Central memory CD8-positive, alpha-beta T cell (primary cell): Measurements from ENCODE around the gene MAST4.
"Not testable (repeated sequence)": the region's sequence is repeated elsewhere in the genome, so short reads cannot be mapped to it uniquely, and the experiment has no call there.

Source experiments
- ATAC-seq: fragments of 150-1000 bp; cut with Tn5 transposase; replicated peaks from 2 replicates; pipeline ENCODE4 v1.10.0; 2022; ENCODE audit warnings: mild to moderate bottlenecking, moderate FRiP score, moderate number of reproducible peaks; ENCODE audit not compliant: poor library complexity, severe bottlenecking; ENCODE audit errors: extremely low read depth
- DNase-seq, 2 donors: peaks; one replicate each; pipeline ENCODE4 v3.0.0; 2021; ENCODE audit warnings: low spot score in 2 of 2
- H3K27ac Mint-ChIP-seq: one replicate; pipeline ENCODE4 v1.8.0; 2022; ENCODE audit warnings: low read depth, mild to moderate bottlenecking, moderate library complexity, mixed read lengths
- H3K27me3 Mint-ChIP-seq: one replicate; pipeline ENCODE4 v1.8.0; 2022; ENCODE audit warnings: mixed read lengths
- H3K36me3 Mint-ChIP-seq: one replicate; pipeline ENCODE4 v1.8.0; 2022; ENCODE audit warnings: mild to moderate bottlenecking, moderate library complexity, mixed read lengths; ENCODE audit not compliant: insufficient read depth
- H3K4me1 Mint-ChIP-seq: one replicate; pipeline ENCODE4 v1.8.0; 2022; ENCODE audit warnings: mixed read lengths
- H3K4me3 Mint-ChIP-seq: one replicate; pipeline ENCODE4 v1.8.0; 2022; ENCODE audit warnings: mild to moderate bottlenecking, moderate library complexity, mixed read lengths
- H3K9me3 Mint-ChIP-seq: one replicate; pipeline ENCODE4 v1.8.0; 2022; ENCODE audit warnings: mixed read lengths

The MAST4 gene

DNA sequence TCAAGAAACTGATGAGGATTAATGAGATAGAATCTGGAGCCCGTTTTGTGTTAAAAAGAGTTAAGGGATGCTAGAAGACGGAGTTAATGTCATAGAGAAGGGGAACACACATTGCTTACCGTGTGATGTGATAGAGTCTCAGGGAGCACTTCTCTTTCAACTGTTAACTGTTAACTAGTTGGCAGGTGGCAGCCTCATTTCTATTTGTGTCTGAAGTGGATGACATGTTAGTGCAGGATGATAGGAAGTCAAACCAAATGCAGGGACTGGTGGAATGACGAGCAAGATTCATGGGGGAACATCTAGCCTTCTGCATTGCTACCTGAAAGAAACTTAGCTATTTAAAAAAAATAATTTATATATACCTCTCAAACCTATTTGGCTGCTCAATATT lies 222.7 kb downstream of the MAST4 start:
- Mint-ChIP-seq H3K4me3 (no peak overlapping the region), H3K27ac (no peak overlapping the region), H3K36me3 (peaks cover 2% of the 10 kb centered on the region), H3K27me3 (peaks cover 30% of the 10 kb centered on the region), H3K9me3 (no peaks in the 10 kb centered on the region), H3K4me1 (peaks cover 5% of the 10 kb centered on the region)
- ATAC-seq (no peak), DNase-seq (no peak)

DNA sequence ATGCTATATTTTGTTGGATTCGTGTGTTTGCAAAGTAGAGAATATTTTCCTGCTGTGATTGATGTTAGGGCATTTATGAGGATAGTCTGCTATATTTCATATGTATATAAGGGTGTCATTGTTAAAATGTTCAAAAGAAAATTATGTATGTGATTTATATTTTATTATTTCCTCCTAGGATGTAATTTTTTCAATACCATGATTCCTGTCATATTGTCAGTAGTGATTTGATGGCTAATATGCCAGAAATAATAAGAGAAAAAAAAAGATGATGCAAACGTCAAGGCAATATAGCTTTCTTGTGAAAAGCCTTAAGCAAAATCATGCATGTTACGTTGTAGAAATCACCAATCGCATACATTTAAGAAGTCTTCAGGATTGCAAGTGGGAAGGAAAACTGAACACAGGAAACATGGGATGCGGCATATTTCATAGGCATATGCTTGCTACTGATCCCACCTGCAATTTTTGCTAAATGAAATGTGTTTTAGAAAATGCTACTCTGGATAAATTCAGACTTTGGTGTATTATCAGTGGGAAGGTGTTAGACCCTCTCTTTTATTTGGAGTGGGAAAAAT lies 224.5 kb downstream of the MAST4 start:
- ATAC-seq = no peak
- Mint-ChIP-seq H3K4me3 (no peak overlapping the region), H3K27me3 (peaks cover 30% of the 10 kb centered on the region), H3K9me3 (no peaks in the 10 kb centered on the region), H3K27ac (no peak overlapping the region), H3K4me1 (no peaks in the 10 kb centered on the region), H3K36me3 (no peaks in the 10 kb centered on the region)
- DNase-seq = no peak

DNA sequence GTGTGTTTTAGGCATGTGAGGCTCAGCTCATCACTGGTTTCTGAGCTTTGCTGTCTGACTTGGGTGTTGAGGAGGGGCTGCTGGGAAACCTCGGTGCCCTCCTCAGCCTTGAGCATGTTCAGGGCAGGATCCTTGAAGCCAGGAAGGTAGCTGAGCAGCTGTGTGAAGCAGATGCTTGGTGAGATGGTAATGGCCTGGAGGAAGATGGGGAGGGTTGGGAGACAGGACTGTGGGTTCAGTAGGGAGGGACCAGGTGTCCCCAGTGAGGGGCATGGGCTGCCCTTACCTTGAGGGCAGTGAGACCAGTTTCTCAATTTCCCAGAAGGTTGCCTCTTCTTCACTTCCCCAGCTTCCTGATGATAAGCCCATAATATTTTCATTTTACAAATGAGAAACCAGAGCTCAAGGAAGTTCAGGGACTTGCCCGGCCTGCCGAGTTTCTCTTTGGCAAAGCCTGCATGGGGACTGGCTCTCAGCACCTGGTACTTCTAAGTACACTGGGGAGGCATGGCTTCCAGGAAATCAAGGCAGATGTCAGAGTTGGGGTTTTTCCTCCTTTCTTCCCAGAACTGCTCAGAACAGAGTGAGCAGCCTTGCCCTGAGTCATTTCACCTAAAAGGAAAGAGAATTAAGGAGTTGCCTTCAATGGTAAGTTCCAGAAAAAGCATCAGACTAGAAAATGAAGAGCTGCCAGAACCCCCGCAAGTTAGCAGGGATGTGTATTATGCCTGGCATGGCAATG lies 225.7 kb downstream of the MAST4 start:
- no peak for ATAC-seq
- Mint-ChIP-seq H3K27ac (no peak overlapping the region), H3K4me1 (no peaks in the 10 kb centered on the region), H3K36me3 (no peaks in the 10 kb centered on the region), H3K27me3 (peaks cover 30% of the 10 kb centered on the region), H3K9me3 (no peaks in the 10 kb centered on the region), H3K4me3 (no peak overlapping the region)
- no peak for DNase-seq

DNA sequence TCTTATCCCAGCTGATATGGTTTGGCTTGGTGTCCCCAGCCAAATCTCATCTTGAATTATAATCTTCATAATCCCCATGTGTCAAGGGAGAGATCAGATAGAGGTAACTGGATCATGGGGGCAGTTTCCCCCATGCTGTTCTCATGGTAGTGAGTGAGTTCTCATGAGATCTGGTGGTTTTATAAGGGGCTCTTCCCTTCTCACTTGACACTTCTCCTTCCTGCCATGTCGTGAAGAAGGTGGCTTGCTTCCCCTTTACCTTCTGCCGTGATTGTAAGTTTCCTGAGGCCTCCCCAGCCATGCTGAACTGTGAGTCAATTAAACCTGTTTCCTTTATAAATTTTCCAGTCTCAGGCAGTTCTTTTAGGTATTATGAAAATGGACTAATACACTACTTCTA lies 226.7 kb downstream of the MAST4 start:
- not testable (repeated sequence) for H3K36me3 Mint-ChIP-seq, H3K27ac Mint-ChIP-seq, H3K4me1 Mint-ChIP-seq, DNase-seq, H3K4me3 Mint-ChIP-seq, ATAC-seq, H3K9me3 Mint-ChIP-seq
- H3K27me3 Mint-ChIP-seq = peaks cover 38% of the 10 kb centered on the region

DNA sequence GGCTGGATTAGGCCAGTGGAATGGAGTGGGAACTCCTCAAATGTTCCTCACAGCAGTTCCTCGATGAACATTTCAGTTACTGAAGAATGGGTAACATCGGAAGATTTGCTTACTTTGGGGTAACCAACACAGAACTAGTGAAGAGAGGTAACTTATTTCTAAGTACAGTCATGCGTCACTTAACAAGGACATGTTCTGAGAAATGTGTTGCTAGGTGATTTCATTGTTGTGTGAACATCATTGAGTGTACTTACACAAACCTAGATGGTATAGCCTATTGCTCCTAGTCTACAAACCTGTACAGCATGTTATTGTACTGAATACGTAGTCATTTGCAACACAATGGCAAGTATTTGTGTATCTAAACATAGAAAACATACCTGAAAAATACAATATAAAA lies 228.3 kb downstream of the MAST4 start:
- Mint-ChIP-seq H3K4me3 (no peak overlapping the region), H3K4me1 (peaks cover 16% of the 10 kb centered on the region), H3K27me3 (peaks cover 45% of the 10 kb centered on the region), H3K9me3 (no peaks in the 10 kb centered on the region), H3K27ac (no peak overlapping the region), H3K36me3 (no peaks in the 10 kb centered on the region)
- ATAC-seq (no peak), DNase-seq (no peak)

DNA sequence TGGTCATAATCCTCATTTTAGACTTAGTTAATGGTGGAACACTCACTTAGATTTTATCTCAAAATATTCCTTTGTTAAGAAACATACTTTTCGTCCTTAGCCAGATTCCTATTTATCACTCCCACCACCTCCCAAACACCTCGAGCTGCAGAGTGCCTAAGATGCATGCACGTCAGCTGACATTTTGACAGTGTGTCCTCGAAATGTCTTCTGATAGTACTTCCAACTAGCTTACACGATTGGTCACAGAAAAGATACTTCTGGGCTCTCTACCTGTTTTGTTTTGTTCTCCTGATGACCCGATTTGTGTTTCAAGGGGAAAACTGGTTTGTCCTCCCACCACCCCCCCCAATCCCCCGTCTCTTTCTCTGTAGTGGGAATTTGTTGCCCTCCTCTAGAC lies 230.1 kb downstream of the MAST4 start:
- Mint-ChIP-seq H3K4me1 (peaks cover 16% of the 10 kb centered on the region), H3K9me3 (no peaks in the 10 kb centered on the region), H3K27me3 (peaks cover 58% of the 10 kb centered on the region), H3K27ac (no peak overlapping the region), H3K36me3 (peaks cover 2% of the 10 kb centered on the region), H3K4me3 (no peak overlapping the region)
- ATAC-seq (no peak), DNase-seq (no peak)

DNA sequence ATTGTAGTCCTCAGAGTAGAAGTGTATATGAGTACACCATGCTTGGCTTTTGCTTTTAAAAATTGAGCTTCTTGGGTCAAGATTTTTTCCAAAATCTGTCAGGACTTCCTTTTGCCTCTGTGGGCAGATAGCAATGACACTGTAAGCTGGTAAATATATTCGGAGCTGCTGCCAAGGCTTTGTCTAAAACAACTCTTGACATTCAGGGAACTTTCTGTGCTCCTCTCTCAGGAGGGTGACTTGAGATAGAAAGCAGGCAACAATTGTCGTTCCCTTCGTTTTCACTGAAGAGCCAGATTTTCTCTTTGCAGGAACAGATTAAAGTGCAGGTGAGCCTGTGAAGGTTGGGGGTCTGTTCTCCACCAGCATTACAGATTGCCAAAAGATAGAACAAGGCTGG lies 230.5 kb downstream of the MAST4 start:
- Mint-ChIP-seq H3K36me3 (peaks cover 2% of the 10 kb centered on the region), H3K9me3 (no peaks in the 10 kb centered on the region), H3K4me3 (no peak overlapping the region), H3K27ac (no peak overlapping the region), H3K4me1 (peaks cover 16% of the 10 kb centered on the region), H3K27me3 (peaks cover 55% of the 10 kb centered on the region)
- DNase-seq = no peak
- no peak for ATAC-seq

DNA sequence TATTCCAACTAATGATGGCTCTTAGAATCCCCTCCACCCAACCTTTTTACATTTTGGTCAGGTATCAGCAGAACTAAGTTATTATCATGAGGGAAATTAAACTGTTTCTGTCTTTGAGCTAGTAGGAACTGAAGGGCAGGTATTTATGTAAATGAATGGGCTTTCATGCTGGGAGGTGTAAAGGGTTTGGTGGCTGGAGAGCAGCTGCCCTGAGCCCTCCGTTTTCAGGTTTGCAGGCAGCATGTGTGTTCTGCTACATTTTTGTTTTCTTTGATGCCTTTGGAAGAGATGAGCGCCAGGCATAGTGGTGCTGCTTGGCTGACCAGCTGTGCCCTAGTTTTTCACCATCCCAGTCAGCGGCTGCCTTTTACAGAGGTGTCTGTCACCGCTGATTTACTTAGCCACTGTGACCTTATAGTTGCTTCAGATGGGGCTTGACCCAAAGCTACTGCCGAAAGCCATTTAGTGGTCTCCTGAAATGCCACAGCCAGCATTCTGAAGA lies 231.9 kb downstream of the MAST4 start:
- H3K4me1 Mint-ChIP-seq = peaks cover 16% of the 10 kb centered on the region
- H3K9me3 Mint-ChIP-seq = no peaks in the 10 kb centered on the region
- no peak for DNase-seq
- peak overlapping the region; percentile 59 for H3K4me3 Mint-ChIP-seq
- no peak for ATAC-seq
- H3K27me3 Mint-ChIP-seq = peaks cover 54% of the 10 kb centered on the region
- H3K27ac Mint-ChIP-seq = peak overlapping the region; percentile 69
- peaks cover 2% of the 10 kb centered on the region for H3K36me3 Mint-ChIP-seq

DNA sequence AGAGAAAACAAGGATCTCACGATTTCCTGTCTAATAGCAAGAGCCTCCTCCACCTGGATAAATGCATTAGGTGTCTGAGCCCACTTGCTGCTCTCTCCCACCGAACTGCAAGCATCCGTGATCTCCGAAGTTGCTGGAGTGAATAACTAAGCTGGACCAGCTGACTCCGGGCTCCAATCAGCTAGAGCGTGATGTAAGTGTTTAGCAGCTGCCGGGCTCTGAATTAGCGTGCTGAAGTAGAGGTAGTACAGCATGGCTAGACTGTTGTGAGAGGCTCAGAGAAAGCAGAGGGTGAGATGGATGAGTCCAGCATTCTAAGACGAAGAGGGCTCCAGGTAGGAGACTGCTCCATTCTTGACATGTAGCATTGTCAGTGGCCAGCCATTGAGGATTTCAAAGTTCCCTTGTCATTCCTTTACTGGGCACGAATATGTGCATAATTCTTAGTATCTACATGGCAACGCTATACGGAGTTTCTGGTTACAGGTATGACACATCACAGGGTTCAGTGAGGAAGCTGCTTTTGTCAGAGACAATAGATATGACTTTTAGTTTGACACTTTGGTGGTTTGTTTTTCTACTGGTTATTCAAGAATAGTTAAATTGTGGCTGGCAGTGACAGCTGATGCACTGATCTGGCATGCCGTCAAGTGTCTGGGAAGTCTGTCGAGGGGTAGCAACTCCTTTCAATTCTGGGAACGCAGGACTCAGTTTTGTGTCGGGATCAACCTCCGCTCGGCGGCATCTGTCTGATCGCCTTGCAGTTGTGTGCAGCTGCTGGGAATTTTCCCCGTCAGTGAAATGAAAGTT lies 232.6 kb downstream of the MAST4 start:
- Mint-ChIP-seq H3K27me3 (peaks cover 51% of the 10 kb centered on the region), H3K36me3 (peaks cover 2% of the 10 kb centered on the region), H3K27ac (peak overlapping the region; percentile 69), H3K9me3 (no peaks in the 10 kb centered on the region), H3K4me1 (peaks cover 16% of the 10 kb centered on the region), H3K4me3 (peak overlapping the region; percentile 59)
- ATAC-seq (peak; percentile 92), DNase-seq (peak; percentile 18 to 29)

DNA sequence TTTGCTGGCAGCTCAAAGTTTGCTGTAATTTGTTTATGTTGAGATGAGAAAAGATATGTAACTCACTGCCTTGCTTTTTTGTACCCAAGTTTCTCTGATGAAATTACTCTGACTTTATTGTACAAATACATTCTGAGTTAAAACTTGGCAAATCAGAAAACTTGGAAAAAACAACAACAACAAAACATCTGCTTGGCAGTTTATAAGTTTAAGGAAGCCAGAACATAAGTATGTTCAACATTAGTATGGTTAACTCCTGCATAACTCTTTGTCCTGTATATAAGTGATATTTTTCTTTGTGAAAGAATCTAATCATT lies 233.1 kb downstream of the MAST4 start:
- DNase-seq (no peak), ATAC-seq (no peak)
- Mint-ChIP-seq H3K27me3 (peaks cover 51% of the 10 kb centered on the region), H3K27ac (peak overlapping the region; percentile 69), H3K4me1 (peaks cover 16% of the 10 kb centered on the region), H3K36me3 (peaks cover 2% of the 10 kb centered on the region), H3K4me3 (peak overlapping the region; percentile 59), H3K9me3 (no peaks in the 10 kb centered on the region)

DNA sequence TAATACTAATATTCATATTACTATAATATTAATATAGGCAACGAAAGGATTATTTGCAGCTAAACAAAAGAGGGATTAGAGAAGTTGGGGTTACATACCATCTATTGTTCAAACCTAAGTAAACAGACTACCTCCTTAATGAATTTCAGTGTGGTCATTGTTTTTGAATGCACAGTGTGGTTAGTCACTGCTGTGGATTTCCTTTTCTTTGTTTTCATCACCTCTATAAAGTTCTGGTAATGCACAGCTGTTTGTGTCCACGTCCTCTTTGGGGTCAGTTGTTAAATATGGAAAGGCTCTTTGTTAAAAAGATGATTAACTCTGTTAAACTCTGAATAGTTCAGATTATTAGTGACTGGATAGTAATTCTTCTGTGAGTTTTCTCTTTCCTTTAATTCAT lies 233.6 kb downstream of the MAST4 start:
- Mint-ChIP-seq H3K4me3 (no peak overlapping the region), H3K27me3 (peaks cover 52% of the 10 kb centered on the region), H3K36me3 (peaks cover 2% of the 10 kb centered on the region), H3K9me3 (no peaks in the 10 kb centered on the region), H3K27ac (no peak overlapping the region), H3K4me1 (peaks cover 16% of the 10 kb centered on the region)
- ATAC-seq (no peak), DNase-seq (no peak)

DNA sequence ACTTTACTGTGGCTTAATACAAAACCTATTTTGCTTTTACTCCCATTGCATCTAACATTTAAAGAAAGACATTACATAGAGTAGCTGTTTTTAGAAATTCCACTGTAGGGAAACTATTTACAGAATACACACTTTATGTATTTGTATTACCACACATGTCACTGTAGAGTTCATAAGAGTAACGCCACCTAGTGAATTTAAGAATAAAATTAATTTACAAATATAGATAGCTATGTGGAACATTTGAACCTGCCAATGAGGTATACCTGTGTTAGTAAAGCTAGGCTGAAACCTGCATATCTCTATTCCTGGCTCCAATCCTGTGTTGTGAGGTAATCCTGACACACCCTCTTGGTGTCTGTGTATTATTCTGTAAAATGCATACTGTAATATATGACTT lies 234.4 kb downstream of the MAST4 start:
- Mint-ChIP-seq H3K9me3 (no peaks in the 10 kb centered on the region), H3K36me3 (peaks cover 2% of the 10 kb centered on the region), H3K27ac (no peak overlapping the region), H3K27me3 (peaks cover 52% of the 10 kb centered on the region), H3K4me1 (peaks cover 16% of the 10 kb centered on the region), H3K4me3 (no peak overlapping the region)
- ATAC-seq = no peak
- DNase-seq = no peak
